Measurements from ENCODE around the gene DCLK2.

The DCLK2 gene

DNA sequence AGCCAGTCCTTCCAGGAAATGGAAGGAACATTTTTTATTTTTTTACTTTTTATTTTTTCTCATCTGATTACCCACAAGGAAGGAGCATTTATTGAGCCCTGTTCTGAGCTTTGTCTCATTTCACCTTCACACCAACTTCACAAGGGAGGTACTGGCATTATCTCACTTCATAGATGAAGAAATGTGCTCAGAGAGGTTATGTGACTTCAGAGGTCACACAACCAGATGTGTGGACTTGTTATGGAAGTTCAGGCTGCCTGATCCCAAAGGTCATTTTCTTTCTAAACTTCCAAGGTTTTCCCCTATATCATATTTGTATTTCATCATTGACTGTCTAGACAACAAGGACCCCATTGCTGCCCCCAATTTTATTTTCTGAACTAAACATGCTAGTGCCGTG lies 160.3 kb downstream of the DCLK2 start:
- no peak for DNase-seq (ENCODE audit: low read depth in 2 of 2)

DNA sequence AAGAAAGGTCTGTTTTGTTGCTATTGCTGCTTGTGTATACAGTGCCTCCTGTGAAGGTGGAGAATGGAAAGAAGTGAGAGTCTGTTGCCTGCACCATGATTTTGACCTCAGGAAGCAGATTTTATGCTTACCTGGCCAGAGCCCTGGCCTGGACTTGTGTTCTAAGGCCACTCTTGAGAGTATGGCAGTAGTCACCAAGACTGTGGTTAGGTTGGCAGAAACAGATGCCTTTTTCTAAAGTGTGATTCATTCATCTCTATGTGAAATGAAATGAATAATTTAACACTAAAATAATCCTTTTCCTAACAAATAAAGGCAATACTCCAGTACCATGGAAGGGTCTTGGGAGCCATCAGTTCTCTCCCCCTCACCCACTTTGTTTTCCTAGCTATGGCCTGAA lies 161.8 kb downstream of the DCLK2 start:
- DNase-seq (ENCODE audit: low read depth in 2 of 2) = no peak

DNA sequence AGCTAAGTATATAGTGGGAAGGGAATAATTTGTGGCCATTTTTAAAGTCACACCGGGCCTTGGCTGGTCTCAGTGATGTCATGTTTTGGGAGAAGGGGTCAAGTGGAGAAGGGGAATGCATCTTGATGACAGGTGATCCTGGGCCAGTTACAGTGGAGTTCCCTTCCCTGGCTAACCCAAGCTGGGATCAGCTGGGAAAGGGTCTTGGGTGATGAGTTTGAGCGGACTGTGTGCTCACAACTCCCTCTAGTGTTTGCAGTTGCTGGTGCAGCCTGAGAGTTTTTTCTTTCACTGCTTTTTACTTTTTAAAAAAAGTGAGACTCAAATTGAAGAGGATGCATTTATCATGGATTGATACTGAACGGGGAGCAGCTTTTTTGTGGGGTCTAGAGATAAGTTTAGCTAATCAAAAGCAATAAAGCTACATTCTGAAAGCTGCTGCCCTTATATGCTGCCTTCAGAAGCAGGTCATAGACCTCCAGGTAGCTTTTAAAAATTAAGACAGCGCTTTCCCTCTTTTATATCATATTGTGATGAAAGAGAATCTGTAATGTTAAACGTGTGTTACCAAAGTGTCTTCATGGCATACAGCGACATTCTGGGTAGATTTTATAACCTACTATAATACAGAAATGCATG lies 164.7 kb downstream of the DCLK2 start:
- no peak for DNase-seq (ENCODE audit: low read depth in 2 of 2)

DNA sequence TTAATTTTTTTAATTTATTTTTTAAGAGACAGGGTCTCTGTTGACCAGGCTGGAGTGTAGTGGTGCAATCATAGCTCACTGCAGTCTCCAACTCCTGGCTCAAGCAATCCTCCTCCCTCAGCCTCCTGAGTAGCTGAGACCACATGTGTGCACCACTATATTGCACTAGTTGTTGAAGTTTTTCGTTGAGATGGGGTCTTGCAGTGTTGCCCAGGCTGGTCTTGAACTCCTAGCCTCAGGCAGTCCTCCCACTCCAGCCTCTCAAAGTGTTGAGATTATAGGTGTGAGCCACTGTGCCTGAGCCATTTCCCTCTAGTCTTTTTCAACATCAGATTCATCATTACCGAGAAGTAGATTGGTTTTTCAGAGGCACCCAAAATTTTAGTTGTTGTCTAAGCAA lies 165.7 kb downstream of the DCLK2 start:
- DNase-seq (ENCODE audit: low read depth in 2 of 2) = no peak

DNA sequence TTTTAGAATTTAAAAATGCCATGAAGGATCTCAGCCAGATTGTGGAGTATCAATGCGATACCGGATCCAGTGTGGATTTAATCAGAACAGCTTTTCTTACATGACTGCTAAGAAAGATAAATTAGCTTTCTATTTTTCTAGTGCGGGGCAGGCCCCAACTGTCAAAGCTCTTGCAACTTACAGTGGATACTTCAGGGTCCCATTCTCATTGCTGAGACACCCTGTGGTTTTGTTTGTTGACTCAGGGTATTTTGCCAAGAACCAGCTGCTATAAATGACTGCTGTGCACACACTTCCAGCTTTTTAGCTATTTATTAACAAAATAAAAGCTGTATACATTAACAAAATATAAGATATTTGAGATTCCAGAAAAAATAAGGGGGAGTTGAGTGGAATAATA lies 166.4 kb downstream of the DCLK2 start:
- no peak for DNase-seq (ENCODE audit: low read depth in 2 of 2)

DNA sequence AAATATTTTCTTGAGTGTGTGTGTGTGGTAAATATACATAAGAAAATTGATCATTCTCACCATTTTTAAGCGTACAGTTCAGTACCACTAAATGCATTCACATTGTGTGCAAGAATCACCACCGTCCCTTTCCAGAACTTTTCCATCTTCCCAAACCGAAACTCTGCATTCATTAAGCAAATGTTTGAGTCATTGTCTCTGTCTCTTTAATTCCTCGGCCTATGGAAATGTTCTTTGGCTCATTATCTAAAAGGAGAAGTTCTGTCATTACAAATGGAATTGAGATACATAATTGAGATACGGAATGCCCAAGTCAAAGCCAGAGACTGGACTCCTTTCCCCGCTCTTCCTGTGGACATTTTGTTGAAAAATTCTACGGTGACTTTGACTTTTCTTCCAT lies 168.9 kb downstream of the DCLK2 start:
- DNase-seq (ENCODE audit: low read depth in 2 of 2) = no peak

DNA sequence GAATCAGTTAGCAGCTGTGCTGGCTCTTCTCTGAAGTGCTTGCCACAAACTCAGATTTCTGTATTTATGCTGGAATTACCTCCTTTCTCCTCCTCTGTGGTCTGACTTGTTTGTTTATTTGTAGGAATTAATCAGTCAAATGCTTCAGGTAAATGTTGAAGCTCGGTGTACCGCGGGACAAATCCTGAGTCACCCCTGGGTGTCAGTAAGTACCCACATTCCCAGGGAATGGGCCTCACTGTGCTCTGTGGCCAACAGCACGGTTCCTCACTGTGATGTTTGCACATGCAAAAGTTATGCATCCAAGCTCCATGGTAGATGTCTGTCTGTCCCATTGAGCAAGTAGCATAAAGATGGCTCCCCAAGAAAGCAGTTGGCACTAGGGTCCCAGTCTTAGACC lies 169.9 kb downstream of the DCLK2 start:
- no peak for DNase-seq (ENCODE audit: low read depth in 2 of 2)

DNA sequence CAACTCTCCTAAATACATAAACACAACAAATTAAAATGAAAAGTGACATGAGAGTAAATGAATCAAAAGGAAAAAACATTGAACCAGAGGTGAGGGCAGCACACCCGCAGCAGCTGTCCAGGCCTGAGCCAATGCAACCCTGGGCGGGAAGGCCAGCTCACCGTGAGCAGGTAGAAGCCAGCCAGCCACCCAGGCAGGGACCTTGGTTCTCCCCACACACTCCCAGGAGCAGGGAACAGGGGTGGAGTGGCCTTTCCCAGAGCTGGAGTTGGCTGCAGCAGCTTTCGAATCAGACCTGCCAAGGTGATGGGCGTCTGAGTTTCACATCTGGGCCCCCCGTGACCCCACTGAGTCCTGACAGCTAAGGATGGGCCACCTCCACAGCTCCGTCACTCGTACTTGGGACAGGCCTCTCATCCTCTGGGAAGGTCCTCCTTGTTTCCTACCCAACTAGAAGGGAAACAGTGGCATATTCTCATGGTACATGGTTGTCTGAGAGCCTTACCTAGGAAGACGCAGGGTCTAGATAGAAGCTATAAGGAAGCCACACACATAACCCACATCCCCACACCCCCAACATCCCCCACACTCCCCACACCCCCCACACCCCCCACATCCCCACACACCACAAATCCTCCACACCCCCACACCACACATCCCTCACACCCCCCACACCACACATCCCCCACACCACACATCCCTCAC lies 172.2 kb downstream of the DCLK2 start:
- no peak for DNase-seq (ENCODE audit: low read depth in 2 of 2)

DNA sequence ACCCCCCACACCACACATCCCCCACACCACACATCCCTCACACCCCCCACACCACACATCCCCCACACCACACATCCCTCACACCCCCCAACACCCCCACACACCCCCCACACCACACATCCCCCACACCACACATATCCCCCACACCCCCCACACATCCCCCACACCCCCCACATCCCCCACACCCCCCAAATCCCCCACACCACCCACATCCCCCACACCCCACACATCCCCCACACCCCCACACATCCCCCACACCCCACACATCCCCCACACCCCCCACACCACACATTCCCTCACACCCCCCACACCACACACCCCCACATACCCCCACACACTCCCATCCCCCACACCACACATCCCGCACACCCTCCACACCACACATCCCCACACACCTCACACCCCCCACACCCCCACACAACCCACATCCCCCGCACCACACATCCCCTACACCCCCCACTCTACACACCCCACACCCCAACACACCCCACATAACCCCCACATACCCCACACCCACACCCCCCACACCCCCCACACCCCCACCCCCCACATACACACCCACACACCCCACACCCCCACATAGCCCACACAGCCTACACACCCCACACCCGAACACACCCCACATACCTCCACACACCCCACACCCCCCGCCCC lies 172.9 kb downstream of the DCLK2 start:
- no peak for DNase-seq (ENCODE audit: low read depth in 2 of 2)

DNA sequence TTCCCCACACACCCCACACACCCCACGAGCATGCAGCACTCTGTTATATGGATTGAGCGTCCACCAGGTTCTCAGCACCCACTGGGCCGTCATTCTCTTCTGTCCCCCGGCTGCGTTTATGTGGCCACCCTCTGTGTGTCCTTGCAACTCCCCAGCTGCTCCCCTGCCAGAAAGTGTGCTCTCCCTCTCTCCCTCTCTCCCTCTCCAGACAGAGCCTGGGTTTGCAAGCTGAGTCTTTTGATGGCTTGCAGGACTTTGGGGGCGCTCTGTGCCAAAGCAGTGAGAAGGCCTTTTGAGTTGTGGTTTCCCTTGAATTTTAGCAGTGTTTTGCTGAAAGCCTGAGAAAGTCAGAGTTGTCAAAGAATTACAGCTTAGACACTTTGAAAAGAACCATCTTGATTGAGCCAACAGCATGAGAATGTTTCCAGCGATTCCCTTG lies 173.5 kb downstream of the DCLK2 start:
- DNase-seq (ENCODE audit: low read depth in 2 of 2) = no peak

DNA sequence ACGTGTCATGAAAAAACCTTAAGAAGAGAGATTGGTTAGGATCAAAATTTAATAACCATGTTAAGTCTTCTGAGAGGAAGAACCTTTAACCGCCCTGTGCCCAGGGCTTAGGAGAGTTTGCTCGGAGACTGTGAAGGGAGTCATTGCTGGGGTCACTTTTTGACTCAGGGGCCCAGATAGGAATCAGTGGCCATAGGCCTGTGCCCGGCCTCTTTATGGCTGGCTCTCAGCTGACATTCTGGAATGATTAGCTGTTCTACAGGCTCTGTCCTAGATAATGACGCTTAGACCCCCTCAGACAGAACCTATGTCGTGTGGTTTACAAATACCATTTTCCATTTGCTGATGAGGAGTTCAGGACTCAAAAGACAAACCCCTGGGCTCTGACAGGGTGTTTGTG lies 174.1 kb downstream of the DCLK2 start:
- DNase-seq (ENCODE audit: low read depth in 2 of 2) = no peak

DNA sequence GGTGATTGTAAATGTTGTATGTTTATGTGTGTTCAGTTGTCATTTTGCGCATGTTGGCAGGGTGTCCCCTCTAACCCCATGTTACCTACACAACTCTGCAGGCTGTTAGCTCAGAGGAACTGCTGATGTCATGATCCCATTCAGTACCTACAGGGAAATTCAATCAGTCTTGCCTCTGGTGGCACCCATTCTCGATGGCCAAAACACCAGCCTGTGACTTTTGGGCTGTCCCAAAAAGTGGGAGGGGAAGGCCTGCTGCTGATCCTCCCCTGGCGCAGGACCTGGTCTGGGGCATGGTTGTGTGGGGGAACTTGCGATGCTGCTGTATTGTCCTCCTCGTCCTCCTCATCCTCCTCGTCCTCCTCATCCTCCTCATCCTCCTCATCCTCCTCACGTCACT lies 174.5 kb downstream of the DCLK2 start:
- no peak for DNase-seq (ENCODE audit: low read depth in 2 of 2)

DNA sequence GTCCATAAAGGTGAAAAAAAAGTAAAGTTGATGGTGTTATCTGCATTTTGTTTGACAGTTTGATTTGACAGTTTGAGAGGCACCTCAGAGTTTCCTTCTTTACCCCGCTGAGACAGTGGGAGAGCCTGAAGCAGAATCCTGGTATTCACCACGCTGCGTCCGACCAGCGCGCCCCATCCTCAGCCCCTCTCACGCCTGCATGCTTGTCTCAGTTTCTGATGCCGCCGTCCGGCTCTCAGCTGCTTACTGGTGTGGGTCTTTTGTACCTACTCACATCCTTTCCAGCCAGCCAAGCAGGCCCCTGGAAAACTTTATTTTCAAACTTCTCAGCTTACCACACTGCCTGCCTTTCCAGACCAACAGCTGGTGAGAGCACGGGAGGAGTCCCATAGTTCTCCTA lies 175.2 kb downstream of the DCLK2 start:
- no peak for DNase-seq (ENCODE audit: low read depth in 2 of 2)

DNA sequence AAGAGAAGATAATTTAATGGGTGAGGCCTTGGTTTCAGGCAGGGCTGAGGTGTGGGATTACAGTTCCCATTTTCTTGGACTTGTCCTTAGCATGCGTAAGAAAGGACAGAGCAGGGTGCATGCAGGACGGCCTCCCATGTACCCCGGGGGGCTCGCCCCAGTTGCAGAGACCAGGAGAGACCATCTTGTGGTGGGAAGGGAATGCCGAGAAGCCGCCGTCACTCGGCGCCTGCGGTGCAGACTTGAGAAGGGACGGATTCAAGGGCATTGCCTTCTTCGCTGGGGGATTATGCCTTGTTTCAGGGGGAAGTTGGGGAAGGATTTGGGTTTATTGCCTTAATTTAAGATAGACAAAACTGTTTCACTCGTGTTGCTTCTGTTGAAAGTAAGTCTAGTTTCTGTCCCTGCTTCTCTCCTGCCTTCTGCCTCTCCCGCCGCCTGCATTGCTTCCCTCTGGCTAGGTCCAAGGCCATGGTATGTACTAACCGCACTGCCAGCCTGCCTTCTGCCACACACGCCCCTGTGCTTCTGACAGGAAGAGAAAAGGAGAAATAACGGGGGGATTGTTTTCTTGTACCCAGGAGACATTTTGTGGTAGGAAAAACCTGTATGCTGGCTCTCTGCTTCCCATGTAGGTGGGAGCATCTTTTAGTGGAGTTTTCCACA lies 175.9 kb downstream of the DCLK2 start:
- DNase-seq (ENCODE audit: low read depth in 2 of 2) = no peak

DNA sequence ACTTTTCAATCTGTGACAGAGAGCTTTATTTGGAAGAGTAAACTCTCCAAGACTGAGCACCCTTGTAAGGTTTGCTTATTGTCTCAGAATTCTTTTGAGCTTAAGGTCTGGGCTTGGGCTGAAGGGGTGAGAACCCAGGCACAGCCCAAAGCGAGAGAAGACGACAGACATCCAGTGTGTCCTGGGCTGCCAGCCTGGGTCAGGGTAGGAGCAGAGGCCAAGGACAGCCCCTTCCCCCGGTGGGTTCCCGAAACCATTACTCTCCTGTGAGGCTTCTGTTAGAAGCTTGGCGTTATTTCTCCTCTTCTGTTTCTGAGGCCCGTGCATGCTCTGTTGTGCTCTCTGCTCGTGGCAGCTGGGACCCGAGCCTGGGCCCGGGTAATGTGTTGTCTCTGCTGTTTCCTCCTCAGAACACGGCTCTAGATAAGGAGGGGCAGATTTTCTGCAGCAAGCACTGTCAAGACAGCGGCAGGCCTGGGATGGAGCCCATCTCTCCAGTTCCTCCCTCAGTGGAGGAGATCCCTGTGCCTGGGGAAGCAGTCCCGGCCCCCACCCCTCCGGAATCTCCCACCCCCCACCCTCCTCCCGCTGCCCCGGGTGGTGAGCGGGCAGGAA lies 177.5 kb downstream of the DCLK2 start:
- DNase-seq (ENCODE audit: low read depth in 2 of 2) = no peak

DNA sequence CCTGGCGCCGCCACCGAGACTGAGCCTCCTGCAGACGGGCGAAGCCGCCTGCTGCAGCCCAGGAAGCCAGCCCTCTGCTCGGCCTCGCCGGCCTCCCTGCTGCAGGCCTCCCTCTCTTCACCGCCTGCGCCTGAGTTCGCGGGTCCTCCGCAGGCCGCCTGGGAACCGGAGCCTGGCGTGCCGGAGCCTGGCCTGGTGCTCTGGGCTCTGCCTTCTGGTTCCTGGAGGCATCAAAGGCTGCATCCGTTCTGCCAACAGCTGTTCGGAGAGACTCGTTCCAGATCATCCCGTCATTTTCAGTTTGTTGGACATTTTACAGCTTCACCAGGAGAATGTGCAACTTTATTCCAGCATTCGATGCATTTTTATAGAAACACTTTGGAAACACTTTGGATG lies 178.0 kb downstream of the DCLK2 start:
- no peak for DNase-seq (ENCODE audit: low read depth in 2 of 2)

DNA sequence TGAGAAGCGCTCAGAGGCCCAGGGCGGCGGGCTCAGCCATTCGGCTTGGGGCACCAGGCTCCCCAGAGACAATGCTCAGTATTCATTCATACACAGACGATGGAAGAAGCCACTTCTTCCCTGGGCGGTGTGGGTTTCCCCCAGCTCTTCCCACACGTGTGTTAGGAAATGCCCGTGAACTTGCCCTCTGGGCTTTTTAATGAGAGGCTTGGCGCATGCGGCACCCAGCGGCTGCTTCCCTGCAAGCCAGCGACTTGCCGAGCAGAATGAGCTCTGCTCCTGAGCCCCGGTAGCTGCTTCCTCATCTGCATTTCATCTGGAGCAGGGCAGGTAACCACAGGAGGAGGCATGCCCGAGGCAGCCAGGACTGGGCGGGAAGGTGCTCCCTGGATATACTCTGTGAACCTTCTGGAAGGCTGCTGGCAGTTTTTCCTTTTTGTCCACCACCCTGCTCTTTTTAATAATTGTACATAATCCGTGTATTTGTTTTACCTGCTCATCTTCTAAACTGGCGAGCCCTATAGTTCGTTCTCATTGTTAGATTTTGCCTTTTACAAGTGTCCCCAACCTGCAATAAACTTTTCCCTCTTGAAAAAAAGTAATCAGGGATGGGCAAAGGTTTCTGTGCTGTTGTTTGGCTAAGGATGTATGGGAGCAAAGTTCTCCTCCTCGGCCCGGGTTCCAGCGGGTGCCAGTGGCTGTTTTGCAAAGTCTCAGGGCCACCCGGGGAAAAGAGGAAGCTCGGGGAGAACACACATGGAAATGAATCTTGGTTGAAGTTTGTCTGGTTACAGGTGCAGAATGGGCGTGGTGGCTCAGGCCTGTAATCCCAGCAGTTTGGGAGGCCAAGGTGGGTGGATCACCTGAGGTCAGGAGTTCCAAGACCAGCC lies 178.8 kb downstream of the DCLK2 start:
- DNase-seq (ENCODE audit: low read depth in 2 of 2) = no peak

DNA sequence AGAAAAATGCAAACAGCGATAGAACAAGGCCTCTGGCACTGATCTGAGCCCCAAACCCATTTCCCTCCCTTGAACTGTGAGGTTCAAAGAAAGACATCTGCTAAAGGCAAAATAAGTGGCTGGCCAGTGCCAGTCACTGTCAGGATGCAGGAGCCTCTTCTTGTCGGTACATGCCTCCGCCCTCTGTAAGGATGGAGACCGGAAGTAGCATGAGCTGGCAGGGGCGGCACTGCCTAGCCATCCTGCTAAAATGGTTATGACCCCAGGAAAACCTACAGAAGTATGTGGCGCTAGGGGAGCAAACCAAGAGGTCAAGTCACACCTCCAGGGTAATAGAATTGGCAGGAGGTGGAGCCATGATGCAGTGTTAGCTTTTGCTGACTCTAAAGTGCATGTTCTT lies 180.3 kb downstream of the DCLK2 start:
- no peak for DNase-seq (ENCODE audit: low read depth in 2 of 2)

DNA sequence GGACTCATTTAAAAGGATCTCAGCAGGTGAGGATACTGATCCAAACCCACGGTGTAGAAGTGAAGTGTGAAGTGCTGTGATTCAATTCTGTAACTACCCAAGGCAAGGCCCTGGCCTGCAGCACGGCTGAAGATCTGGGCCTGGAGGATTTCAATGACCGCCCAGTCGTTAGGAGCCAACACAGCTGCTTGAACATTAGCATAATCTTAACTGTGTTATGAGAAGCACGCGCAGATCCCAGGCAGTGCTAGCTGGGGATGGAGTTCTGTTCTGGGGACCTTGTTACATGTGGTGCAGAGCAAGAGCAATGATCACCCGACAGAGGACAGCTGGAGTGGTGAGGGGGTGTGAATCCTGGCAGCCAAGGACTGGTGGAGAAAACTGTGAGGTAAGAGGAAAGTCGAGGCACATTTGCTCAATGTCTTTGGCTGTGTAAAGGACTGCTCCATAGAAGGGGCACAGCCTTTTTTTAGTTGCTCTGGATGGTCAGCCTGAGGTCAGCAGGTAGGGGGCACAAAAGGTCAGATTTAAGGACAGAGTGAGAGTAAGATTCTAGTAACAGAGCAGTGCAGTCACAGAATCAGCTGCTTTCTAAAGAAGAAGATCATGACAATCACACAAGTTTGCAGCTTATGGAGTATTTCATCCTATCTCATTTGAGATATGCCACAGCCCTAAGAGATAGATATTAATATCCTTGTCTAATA lies 181.8 kb downstream of the DCLK2 start:
- DNase-seq (ENCODE audit: low read depth in 2 of 2) = no peak

DNA sequence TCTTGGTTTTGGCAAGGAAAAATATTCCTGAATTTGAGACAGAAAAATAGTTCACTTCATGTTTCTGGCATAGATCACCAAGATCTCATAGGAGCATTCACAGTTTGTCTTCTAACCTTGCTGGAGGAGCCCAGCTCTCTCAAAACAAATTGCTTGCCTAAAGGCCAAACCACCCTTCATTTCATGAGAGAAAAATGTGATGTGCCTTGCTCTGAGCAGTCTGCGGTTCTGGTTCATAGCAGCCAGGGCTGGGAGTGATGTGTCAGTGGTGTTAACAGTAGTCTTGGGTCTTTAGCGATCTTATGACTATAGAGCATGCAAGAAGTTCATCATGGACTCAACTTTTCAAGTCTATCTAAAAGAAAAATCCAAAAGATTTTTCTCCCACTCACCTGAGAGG lies 183.3 kb downstream of the DCLK2 start:
- no peak for DNase-seq (ENCODE audit: low read depth in 2 of 2)

DNA sequence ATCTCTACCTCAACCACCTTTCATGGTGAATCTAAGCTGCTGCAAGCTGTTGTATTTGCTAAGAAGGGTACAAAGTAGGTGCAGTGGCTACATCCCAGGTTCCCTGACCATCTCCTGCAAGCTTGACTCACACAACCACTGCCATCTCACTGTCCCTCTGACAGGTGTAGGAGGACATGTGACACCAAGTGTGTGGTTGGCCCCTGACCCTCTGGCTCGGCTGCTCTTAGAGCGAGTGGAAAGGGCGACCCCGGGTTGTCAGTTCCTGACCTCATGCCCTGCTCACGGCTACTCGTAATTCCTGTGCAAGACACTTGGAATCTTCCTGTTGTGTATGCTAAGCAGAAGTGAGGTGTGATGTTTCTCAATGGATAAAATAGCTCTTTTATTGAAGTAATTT lies 184.4 kb downstream of the DCLK2 start:
- DNase-seq (ENCODE audit: low read depth in 2 of 2) = no peak
